CD4-positive, alpha-beta memory T cell (primary cell): ENCODE measurements around the gene TPM3. TPM values are rescaled to one million over a fixed set of nuclear protein-coding genes. Genes with fewer than 3 reads are reported as not detected.

ENCODE experiments used
- CTCF ChIA-PET: fragments of 350-600 bp; sonication (Branson Sonifier 250); formaldehyde crosslinking; loops from one replicate; lab custom pipeline; 2021; ENCODE audit warnings: inconsistent platforms; ENCODE audit not compliant: partially characterized antibody; lab: Charles Lee
- POLR2A ChIA-PET: fragments of 350-600 bp; sonication (Branson Sonifier 250); formaldehyde crosslinking; loops from one replicate; lab custom pipeline; 2021; ENCODE audit not compliant: partially characterized antibody; lab: Charles Lee
- DNase-seq, 5 donors: peaks; one replicate each; pipeline versions ENCODE4 v3.0.0 to v3.0.0-alpha.2; 2020 to 2022; ENCODE audit warnings: mixed read lengths in 1 of 5
- H3K27ac ChIP-seq: one replicate; pipeline ENCODE4 v1.7.0; 2013; ENCODE audit warnings: low read depth, low read length
- H3K27me3 ChIP-seq: 2 replicates; pipeline ENCODE4 v1.7.0; 2013; ENCODE audit warnings: mild to moderate bottlenecking, low read length, moderate library complexity; ENCODE audit not compliant: insufficient read depth
- H3K36me3 ChIP-seq: 2 replicates; pipeline ENCODE4 v1.7.0; 2013; ENCODE audit warnings: mild to moderate bottlenecking, low read length, moderate library complexity; ENCODE audit not compliant: insufficient read depth
- H3K4me1 ChIP-seq: 2 replicates; pipeline ENCODE4 v1.7.0; 2013; ENCODE audit warnings: mild to moderate bottlenecking, low read length, moderate library complexity; ENCODE audit not compliant: insufficient read depth
- H3K4me3 ChIP-seq, 2 donors: one replicate each; pipeline ENCODE4 v1.7.0; 2013; ENCODE audit warnings: low read length in 2 of 2, mild to moderate bottlenecking in 1 of 2
- H3K9me3 ChIP-seq, 2 donors: one replicate each; pipeline ENCODE4 v1.7.0; 2013; ENCODE audit warnings: low read length in 2 of 2, control low read depth in 1 of 2; ENCODE audit not compliant: control insufficient read depth in 1 of 2
- H3K27ac Mint-ChIP-seq, 7 donors: one replicate each; pipeline ENCODE4 v1.8.0; 2020 to 2021; ENCODE audit warnings: mixed read lengths in 7 of 7, mild to moderate bottlenecking in 6 of 7, inconsistent platforms in 3 of 7, moderate library complexity in 3 of 7
- H3K27me3 Mint-ChIP-seq, 2 donors: one replicate each; pipeline ENCODE4 v1.8.0; 2020 to 2021; ENCODE audit warnings: mixed read lengths in 2 of 2
- H3K36me3 Mint-ChIP-seq, 2 donors: one replicate each; pipeline ENCODE4 v1.8.0; 2020 to 2021; ENCODE audit warnings: mixed read lengths in 2 of 2, inconsistent platforms in 1 of 2, mild to moderate bottlenecking in 1 of 2
- H3K4me1 Mint-ChIP-seq, 4 donors: one replicate each; pipeline ENCODE4 v1.8.0; 2020 to 2021; ENCODE audit warnings: mixed read lengths in 4 of 4, mild to moderate bottlenecking in 1 of 4
- H3K4me3 Mint-ChIP-seq, 8 donors: one replicate each; pipeline ENCODE4 v1.8.0; 2020 to 2021; ENCODE audit warnings: mixed read lengths in 8 of 8, mild to moderate bottlenecking in 7 of 8, moderate library complexity in 6 of 8, inconsistent platforms in 3 of 8
- H3K9me3 Mint-ChIP-seq, 8 donors: one replicate each; pipeline ENCODE4 v1.8.0; 2020 to 2021; ENCODE audit warnings: mixed read lengths in 8 of 8, mild to moderate bottlenecking in 5 of 8, inconsistent platforms in 3 of 8, moderate library complexity in 1 of 8
- intact Hi-C: fragments of 100-400 bp; cut with micrococcal nuclease; formaldehyde crosslinking; loops from one replicate; pipeline ENCODE4 v1.15.1; 2023
- polyA plus RNA-seq, 2 donors: library from polyadenylated mRNA; unstranded; fragments of 300-500 nt; fragmentation: Illumina TruSeq; gene quantifications; one replicate each; pipeline ENCODE4 v1.2.3, GENCODE V29; 2021
- total RNA-seq, 2 experiments: library from RNA; stranded (reverse); gene quantifications; one replicate each; pipeline ENCODE4 v1.2.3, GENCODE V29; 2021

The TPM3 gene
- total and polyA plus RNA-seq, 4 experiments from 2014 or later = 311 to 1,209 (median 586) TPM

DNA sequence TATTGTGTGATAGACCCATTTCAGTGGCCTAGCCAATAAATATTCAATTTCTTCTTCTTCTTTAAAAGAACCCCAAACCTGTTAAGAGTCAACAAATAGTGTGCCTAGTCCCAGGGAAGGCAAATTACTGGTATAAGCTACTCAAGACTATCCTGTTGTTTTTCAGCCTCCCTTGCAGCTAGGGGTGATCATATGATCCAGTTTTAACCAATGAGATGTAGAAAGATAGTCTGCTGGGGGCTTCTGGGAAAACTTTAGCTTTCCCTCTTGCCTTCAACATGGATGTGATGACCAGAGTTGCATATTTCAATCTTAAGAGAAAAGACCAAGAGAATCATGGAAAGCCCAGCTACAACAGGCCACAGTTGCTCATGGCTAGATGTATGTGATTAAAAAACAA, 32.3 kb downstream of the TPM3 start:
- no peaks in the 10 kb centered on the region for H3K9me3 ChIP-seq
- POLR2A ChIA-PET = interaction anchor here (1.0 to 6.0 kb wide), 6 partner anchors 11 to 189 kb away, joined by 3 to 71 read pairs (median 6); a partner anchor contains a TSS
- H3K4me1 ChIP-seq = peaks cover 61% of the 10 kb centered on the region
- peaks cover 0 to 9% (median 1%) of the 10 kb centered on the region in 8 donors for H3K9me3 Mint-ChIP-seq
- H3K27me3 ChIP-seq = no peaks in the 10 kb centered on the region
- peaks cover 60% of the 10 kb centered on the region for H3K36me3 ChIP-seq
- intact Hi-C loops = no loop called here
- peak overlapping the region; percentile 47 for H3K27ac ChIP-seq
- no peaks in the 10 kb centered on the region for H3K27me3 Mint-ChIP-seq
- no peak for DNase-seq
- CTCF ChIA-PET = interaction anchor here (1.0 to 1.1 kb wide), 2 partner anchors 41 to 163 kb away, joined by 3 to 4 read pairs; no protein-coding TSS in a partner anchor
- peaks cover 74 to 89% of the 10 kb centered on the region in 2 donors for H3K36me3 Mint-ChIP-seq
- peaks cover 43 to 68% (median 55%) of the 10 kb centered on the region in 4 donors for H3K4me1 Mint-ChIP-seq
- peak overlapping the region in 2 of 8 donors; percentile 84 to 88 for H3K4me3 Mint-ChIP-seq
- no peak overlapping the region for H3K4me3 ChIP-seq
- H3K27ac Mint-ChIP-seq = peak overlapping the region; percentile 42 to 96 (median 94)

GRCh38 chr1:154158307-154159125, 33.4 kb downstream of the TPM3 start:
- intact Hi-C loops = no loop called here
- no peak for DNase-seq

GRCh38 chr1:154157520-154158306, 34.2 kb downstream of the TPM3 start:
- peak overlapping the region in 1 of 2 donors; percentile 6 for H3K4me3 ChIP-seq
- ChIA-PET POLR2A (interaction anchor here (0.5 to 6.0 kb wide), 23 partner anchors 8 to 1151 kb away, joined by 3 to 71 read pairs (median 3); partner anchors contain the start of genes FDPS, GATAD2B, IL6R and RPS27), CTCF (interaction anchor here (1.0 to 1.7 kb wide), 8 partner anchors 11 to 41 kb away, joined by 3 to 6 read pairs (median 4); no protein-coding TSS in a partner anchor)
- peak overlapping the region; percentile 89 to 96 (median 95) for H3K27ac Mint-ChIP-seq
- H3K4me3 Mint-ChIP-seq = peak overlapping the region; percentile 50 to 88 (median 80)
- H3K9me3 ChIP-seq = no peaks in the 10 kb centered on the region
- peak; percentile 80 to 91 (median 85) for DNase-seq
- H3K36me3 Mint-ChIP-seq = peaks cover 65 to 81% of the 10 kb centered on the region in 2 donors
- H3K27me3 Mint-ChIP-seq = no peaks in the 10 kb centered on the region
- H3K9me3 Mint-ChIP-seq = peaks cover 0 to 9% (median 1%) of the 10 kb centered on the region in 8 donors
- peaks cover 49 to 71% (median 61%) of the 10 kb centered on the region in 4 donors for H3K4me1 Mint-ChIP-seq
- intact Hi-C loops = loop anchor here (1.0 kb wide), 1 partner anchor 25 kb away; no protein-coding TSS in a partner anchor
- peaks cover 52% of the 10 kb centered on the region for H3K36me3 ChIP-seq
- no peaks in the 10 kb centered on the region for H3K27me3 ChIP-seq
- H3K27ac ChIP-seq = peak overlapping the region; percentile 47
- H3K4me1 ChIP-seq = peaks cover 66% of the 10 kb centered on the region

More at GRCh38 chr1:154158307-154159125, 33.4 kb downstream of the TPM3 start:
- H3K4me3 Mint-ChIP-seq = peak overlapping the region; percentile 17 to 88 (median 80)
- peaks cover 0 to 9% (median 1%) of the 10 kb centered on the region in 8 donors for H3K9me3 Mint-ChIP-seq
- Histone ChIP-seq H3K27me3 (no peaks in the 10 kb centered on the region), H3K4me1 (peaks cover 66% of the 10 kb centered on the region), H3K36me3 (peaks cover 53% of the 10 kb centered on the region), H3K27ac (peak overlapping the region; percentile 47), H3K4me3 (no peak overlapping the region), H3K9me3 (no peaks in the 10 kb centered on the region)
- H3K36me3 Mint-ChIP-seq = peaks cover 73 to 89% of the 10 kb centered on the region in 2 donors
- CTCF ChIA-PET = interaction anchor here (1.0 to 1.7 kb wide), 9 partner anchors 12 to 42 kb away, joined by 3 to 6 read pairs (median 3); no protein-coding TSS in a partner anchor
- POLR2A ChIA-PET = interaction anchor here (0.6 to 6.0 kb wide), 17 partner anchors 9 to 1150 kb away, joined by 3 to 71 read pairs (median 4); partner anchors contain the start of genes FDPS, IL6R and RPS27
- peak overlapping the region; percentile 89 to 96 (median 95) for H3K27ac Mint-ChIP-seq
- no peaks in the 10 kb centered on the region for H3K27me3 Mint-ChIP-seq
- H3K4me1 Mint-ChIP-seq = peaks cover 49 to 78% (median 65%) of the 10 kb centered on the region in 4 donors

DNA sequence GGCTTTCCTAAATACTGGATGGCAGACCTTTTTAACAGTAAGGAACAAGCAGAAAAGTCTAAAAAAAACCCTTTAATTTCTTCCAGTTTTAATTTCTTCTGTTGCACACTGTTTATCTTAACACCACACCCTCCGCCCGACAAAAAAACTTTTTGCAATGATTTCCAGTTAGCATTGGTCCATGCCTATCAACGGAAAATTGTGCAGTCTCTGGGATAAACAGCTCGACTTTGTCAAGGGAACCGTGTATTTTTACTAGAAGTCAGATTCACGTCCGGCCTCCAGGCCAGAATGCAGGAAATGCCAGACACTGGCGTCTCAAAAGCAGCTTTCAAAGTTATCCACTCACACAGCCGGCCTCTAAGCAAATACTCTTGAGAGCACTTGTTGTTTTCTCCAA, 36.6 kb downstream of the TPM3 start:
- peaks cover 45 to 66% (median 58%) of the 10 kb centered on the region in 4 donors for H3K4me1 Mint-ChIP-seq
- Histone ChIP-seq H3K27me3 (no peaks in the 10 kb centered on the region), H3K4me1 (peaks cover 61% of the 10 kb centered on the region), H3K9me3 (no peaks in the 10 kb centered on the region), H3K27ac (peak overlapping the region; percentile 18), H3K36me3 (peaks cover 29% of the 10 kb centered on the region), H3K4me3 (no peak overlapping the region)
- intact Hi-C loops = no loop called here
- peak overlapping the region in 2 of 8 donors; percentile 22 to 25 for H3K4me3 Mint-ChIP-seq
- ChIA-PET POLR2A (interaction anchor here (0.5 to 4.4 kb wide), 2 partner anchors 153 to 164 kb away, joined by 4 to 33 read pairs; partner anchors contain the start of gene RPS27), CTCF (interaction anchor here (1.5 kb wide), 1 partner anchor 22 kb away, joined by 5 read pairs; no protein-coding TSS in a partner anchor)
- peaks cover 47 to 59% of the 10 kb centered on the region in 2 donors for H3K36me3 Mint-ChIP-seq
- no peaks in the 10 kb centered on the region for H3K27me3 Mint-ChIP-seq
- H3K27ac Mint-ChIP-seq = peak overlapping the region; percentile 79 to 92 (median 89)
- peaks cover 0 to 9% (median 1%) of the 10 kb centered on the region in 8 donors for H3K9me3 Mint-ChIP-seq
- no peak for DNase-seq

GRCh38 chr1:154154534-154155191, 37.2 kb downstream of the TPM3 start, which contains the start of gene NUP210L:
TSS of gene NUP210L (minus strand) at chr1:154155073.
- intact Hi-C loops = no loop called here
- ChIA-PET POLR2A (interaction anchor here (0.5 to 4.4 kb wide), 2 partner anchors 152 to 164 kb away, joined by 4 to 33 read pairs; partner anchors contain the start of gene RPS27), CTCF (no interaction called here)
- H3K27me3 Mint-ChIP-seq = no peaks in the 10 kb centered on the region
- peaks cover 42 to 61% (median 54%) of the 10 kb centered on the region in 4 donors for H3K4me1 Mint-ChIP-seq
- peaks cover 41 to 54% of the 10 kb centered on the region in 2 donors for H3K36me3 Mint-ChIP-seq
- Histone ChIP-seq H3K27ac (peak within 1 kb of the TSS; percentile 18), H3K36me3 (peaks cover 23% of the 10 kb centered on the region), H3K4me3 (no peak within 1 kb of the TSS), H3K4me1 (peaks cover 55% of the 10 kb centered on the region), H3K27me3 (no peaks in the 10 kb centered on the region), H3K9me3 (no peaks in the 10 kb centered on the region)
- H3K27ac Mint-ChIP-seq = peak within 1 kb of the TSS; percentile 88 to 94 (median 90)
- DNase-seq = no peak
- H3K4me3 Mint-ChIP-seq = peak within 1 kb of the TSS in 2 of 8 donors; percentile 22 to 25
- H3K9me3 Mint-ChIP-seq = peaks cover 0 to 8% (median 0%) of the 10 kb centered on the region in 8 donors

- Histone ChIP-seq H3K36me3 (peaks cover 19% of the 10 kb centered on the region), H3K4me3 (no peak overlapping the region), H3K27me3 (no peaks in the 10 kb centered on the region), H3K27ac (peak overlapping the region; percentile 13), H3K9me3 (no peaks in the 10 kb centered on the region), H3K4me1 (peaks cover 49% of the 10 kb centered on the region)
- intact Hi-C loops = no loop called here
- peaks cover 0 to 3% (median 0%) of the 10 kb centered on the region in 8 donors for H3K9me3 Mint-ChIP-seq
- peaks cover 37 to 55% (median 48%) of the 10 kb centered on the region in 4 donors for H3K4me1 Mint-ChIP-seq
- ChIA-PET CTCF (no interaction called here), POLR2A (no interaction called here)
- no peaks in the 10 kb centered on the region for H3K27me3 Mint-ChIP-seq
- no peak overlapping the region for H3K4me3 Mint-ChIP-seq
- H3K27ac Mint-ChIP-seq = peak overlapping the region; percentile 85 to 94 (median 90)
- DNase-seq = no peak
- peaks cover 35 to 48% of the 10 kb centered on the region in 2 donors for H3K36me3 Mint-ChIP-seq
Measured at GRCh38 chr1:154154053-154154452, 37.8 kb downstream of the TPM3 start.
